PC-9 (cell line): ENCODE measurements around the gene EIF2S3. TPM values are rescaled to one million over a fixed set of nuclear protein-coding genes. Genes with fewer than 3 reads are reported as not detected.

Source experiments
- BruUV-seq: library from RNA; stranded (reverse); fragments of 400-500 nt; replicated peaks from 2 replicates; lab custom pipeline; 2021; lab: Mats Ljungman, UMichigan
- CTCF ChIA-PET: fragments of 300-600 bp; sonication (Branson Sonifier 250); formaldehyde crosslinking; loops from one replicate; lab custom pipeline; 2022; ENCODE audit warnings: antibody characterized with exemption; lab: Charles Lee
- POLR2A ChIA-PET: fragments of 300-600 bp; sonication (Branson Sonifier 250); formaldehyde crosslinking; loops from one replicate; lab custom pipeline; 2022; ENCODE audit warnings: antibody characterized with exemption; ENCODE audit not compliant: unreplicated experiment; lab: Charles Lee
- DNase-seq, 2 experiments: peaks; one replicate each; pipeline versions ENCODE4 v3.0.0 to v3.0.0-alpha.2; 2015 to 2022; ENCODE audit warnings: mixed read lengths in 1 of 2
- H2AFZ ChIP-seq: fragments of 200-600 bp; sonication (generic); 2 replicates; pipeline ENCODE4 v1.8.1; 2017; ENCODE audit warnings: antibody characterized with exemption
- H3F3A ChIP-seq: fragments of 200-600 bp; sonication (generic); 2 replicates; pipeline ENCODE4 v1.8.1; 2017; ENCODE audit warnings: antibody characterized with exemption, mild to moderate bottlenecking, low read depth; ENCODE audit not compliant: insufficient read depth
- H3K27ac ChIP-seq: fragments of 200-600 bp; sonication (generic); 2 replicates; pipeline ENCODE4 v1.6.1; 2016; ENCODE audit warnings: mixed run types
- H3K27me3 ChIP-seq: fragments of 200-600 bp; sonication (generic); 2 replicates; pipeline ENCODE4 v1.6.1; 2016; ENCODE audit warnings: low read depth, mixed run types; ENCODE audit not compliant: insufficient read depth
- H3K36me3 ChIP-seq: fragments of 200-600 bp; sonication (generic); 2 replicates; pipeline ENCODE4 v1.6.1; 2016; ENCODE audit warnings: low read depth, mixed run types
- H3K4me1 ChIP-seq: fragments of 200-600 bp; sonication (generic); replicated peaks from 2 replicates; pipeline ENCODE4 v1.6.1; 2016; ENCODE audit warnings: mixed run types; ENCODE audit not compliant: insufficient read depth
- H3K4me2 ChIP-seq: fragments of 200-600 bp; sonication (generic); 2 replicates; pipeline ENCODE4 v1.6.1; 2017; ENCODE audit warnings: mixed run types
- H3K4me3 ChIP-seq: fragments of 200-600 bp; sonication (generic); 2 replicates; pipeline ENCODE4 v1.6.1; 2016; ENCODE audit warnings: mixed run types
- H3K79me2 ChIP-seq: fragments of 200-600 bp; sonication (generic); 2 replicates; pipeline ENCODE4 v1.6.1; 2017; ENCODE audit warnings: low read depth, mixed run types
- H3K9me2 ChIP-seq: fragments of 200-600 bp; sonication (generic); 2 replicates; pipeline ENCODE4 v1.8.1; 2017; ENCODE audit warnings: mild to moderate bottlenecking; ENCODE audit not compliant: insufficient read depth
- H3K9me3 ChIP-seq: fragments of 200-600 bp; sonication (generic); 2 replicates; pipeline ENCODE4 v1.8.1; 2016; ENCODE audit warnings: low read depth; ENCODE audit not compliant: insufficient read depth
- H4K20me1 ChIP-seq: fragments of 200-600 bp; sonication (generic); 2 replicates; pipeline ENCODE4 v1.8.1; 2017; ENCODE audit not compliant: insufficient read depth
- EZH2 ChIP-seq: fragments of 200-600 bp; sonication (generic); IDR thresholded peaks from 2 replicates; pipeline ENCODE4 v1.8.0; 2017; ENCODE audit warnings: antibody characterized with exemption, low read depth
- intact Hi-C: fragments of 100-400 bp; cut with micrococcal nuclease; formaldehyde crosslinking; loops from one replicate; pipeline ENCODE4 v1.10.0; 2022; ENCODE audit not compliant: unreplicated experiment
- total RNA-seq: library from RNA; stranded (reverse); gene quantifications from 2 replicates; pipeline ENCODE4 v1.2.3, GENCODE V29; 2021
- TF ChIP-seq, protein P1 (sequence below): fragments of 200-600 bp; sonication (generic); conservative IDR thresholded peaks from 2 replicates; pipeline ENCODE4 v1.6.1; 2017; ENCODE audit warnings: mixed run types, antibody characterized with exemption, mild to moderate bottlenecking, moderate library complexity

The EIF2S3 gene
- total RNA-seq, 1 experiment from 2014 or later, result 252 TPM

GRCh38 chrX:24090300-24091200 lies 35.8 kb downstream of the EIF2S3 start:
- intact Hi-C loops, result no loop called here
- CTCF ChIA-PET, result no interaction called here
- Histone ChIP-seq H3K27me3 (no peaks in the 10 kb centered on the region), H3F3A (no peaks in the 10 kb centered on the region), H4K20me1 (no peaks in the 10 kb centered on the region), H3K9me2 (no peaks in the 10 kb centered on the region), H3K9me3 (no peaks in the 10 kb centered on the region), H3K36me3 (no peaks in the 10 kb centered on the region), H3K4me1 (peaks cover 1% of the 10 kb centered on the region), H2AFZ (no peak overlapping the region), H3K4me3 (no peak overlapping the region), H3K27ac (no peak overlapping the region), H3K4me2 (no peak overlapping the region), H3K79me2 (no peaks in the 10 kb centered on the region)
- POLR2A ChIA-PET, result no interaction called here
- no peak for DNase-seq
- no peak for TF ChIP-seq EZH2
- TF ChIP-seq, protein P1, sequence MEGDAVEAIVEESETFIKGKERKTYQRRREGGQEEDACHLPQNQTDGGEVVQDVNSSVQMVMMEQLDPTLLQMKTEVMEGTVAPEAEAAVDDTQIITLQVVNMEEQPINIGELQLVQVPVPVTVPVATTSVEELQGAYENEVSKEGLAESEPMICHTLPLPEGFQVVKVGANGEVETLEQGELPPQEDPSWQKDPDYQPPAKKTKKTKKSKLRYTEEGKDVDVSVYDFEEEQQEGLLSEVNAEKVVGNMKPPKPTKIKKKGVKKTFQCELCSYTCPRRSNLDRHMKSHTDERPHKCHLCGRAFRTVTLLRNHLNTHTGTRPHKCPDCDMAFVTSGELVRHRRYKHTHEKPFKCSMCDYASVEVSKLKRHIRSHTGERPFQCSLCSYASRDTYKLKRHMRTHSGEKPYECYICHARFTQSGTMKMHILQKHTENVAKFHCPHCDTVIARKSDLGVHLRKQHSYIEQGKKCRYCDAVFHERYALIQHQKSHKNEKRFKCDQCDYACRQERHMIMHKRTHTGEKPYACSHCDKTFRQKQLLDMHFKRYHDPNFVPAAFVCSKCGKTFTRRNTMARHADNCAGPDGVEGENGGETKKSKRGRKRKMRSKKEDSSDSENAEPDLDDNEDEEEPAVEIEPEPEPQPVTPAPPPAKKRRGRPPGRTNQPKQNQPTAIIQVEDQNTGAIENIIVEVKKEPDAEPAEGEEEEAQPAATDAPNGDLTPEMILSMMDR, result no peak
- BruUV-seq, result no TSS peak

DNA sequence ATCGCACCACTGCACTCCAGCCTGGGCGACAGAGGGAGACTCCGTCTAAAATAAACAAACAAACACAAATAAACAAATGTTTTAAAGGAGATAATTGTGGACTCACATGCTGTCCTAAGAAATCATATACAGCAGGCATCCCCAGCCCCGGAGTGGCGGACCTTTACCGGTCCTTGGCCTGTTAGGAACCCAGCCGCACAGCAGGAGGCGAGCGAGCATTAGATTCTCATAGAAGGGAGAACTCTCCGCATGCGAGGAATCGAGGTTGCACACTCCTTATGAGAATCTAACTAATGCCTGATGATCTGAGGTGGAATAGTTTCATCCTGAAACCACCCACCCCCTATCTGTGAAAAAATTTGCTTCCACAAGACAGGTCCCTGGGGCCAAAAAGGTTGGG lies 39.0 kb downstream of the EIF2S3 start:
- Histone ChIP-seq H2AFZ (no peak overlapping the region), H3K27ac (no peak overlapping the region), H3K4me3 (no peak overlapping the region), H3K9me2 (no peaks in the 10 kb centered on the region), H3K27me3 (no peaks in the 10 kb centered on the region), H3F3A (no peaks in the 10 kb centered on the region), H3K79me2 (no peaks in the 10 kb centered on the region), H3K9me3 (no peaks in the 10 kb centered on the region), H3K4me2 (no peak overlapping the region), H3K4me1 (no peaks in the 10 kb centered on the region), H3K36me3 (no peaks in the 10 kb centered on the region), H4K20me1 (no peaks in the 10 kb centered on the region)
- POLR2A ChIA-PET, result no interaction called here
- CTCF ChIA-PET, result no interaction called here
- DNase-seq, result no peak
- BruUV-seq, result no TSS peak
- intact Hi-C loops, result no loop called here
- TF ChIP-seq EZH2, result no peak
- TF ChIP-seq, protein P1, result no peak

DNA sequence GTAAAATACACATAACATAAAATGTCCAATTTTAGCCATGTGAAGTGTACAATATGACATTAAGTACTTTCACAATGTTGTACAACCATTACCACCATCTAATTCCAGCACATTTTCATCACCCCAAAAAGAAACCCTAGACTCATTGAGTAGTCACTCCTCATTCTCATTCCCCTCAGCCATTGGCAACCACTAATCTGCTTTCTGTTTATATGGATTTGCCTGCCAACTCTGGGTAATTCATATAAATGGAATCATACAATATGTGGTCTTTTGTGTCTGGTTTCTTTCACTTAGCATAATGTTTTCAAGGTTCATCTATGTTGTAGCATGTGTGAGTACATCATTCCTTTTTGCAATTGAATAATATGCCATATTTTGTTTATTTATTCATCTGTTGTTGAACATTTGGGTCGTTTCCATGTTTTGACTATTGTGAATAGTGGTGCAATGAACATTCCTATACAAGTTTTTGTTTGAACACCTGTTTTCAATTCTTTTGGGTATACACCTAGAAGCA lies 43.0 kb downstream of the EIF2S3 start:
- POLR2A ChIA-PET, result no interaction called here
- no peaks in the 10 kb centered on the region for H3K27me3 ChIP-seq
- BruUV-seq, result no TSS peak
- H3K4me3 ChIP-seq, result no peak overlapping the region
- no peaks in the 10 kb centered on the region for H3K4me1 ChIP-seq
- CTCF ChIA-PET, result no interaction called here
- H3F3A ChIP-seq, result no peaks in the 10 kb centered on the region
- intact Hi-C loops, result no loop called here
- no peaks in the 10 kb centered on the region for H3K36me3 ChIP-seq
- H3K9me3 ChIP-seq, result no peaks in the 10 kb centered on the region
- H3K27ac ChIP-seq, result no peak overlapping the region
- no peaks in the 10 kb centered on the region for H4K20me1 ChIP-seq
- no peak overlapping the region for H2AFZ ChIP-seq
- H3K9me2 ChIP-seq, result no peaks in the 10 kb centered on the region
- TF ChIP-seq, protein P1, result no peak
- no peak for TF ChIP-seq EZH2
- no peak overlapping the region for H3K4me2 ChIP-seq
- DNase-seq, result no peak
- no peaks in the 10 kb centered on the region for H3K79me2 ChIP-seq
